GM12892 (cell line): ENCODE measurements around the gene PARP12.

Experiments used
- POLR2A ChIP-seq: IDR thresholded peaks from 2 replicates; pipeline ENCODE4 v1.6.1; 2011; ENCODE audit warnings: low read depth, low read length, control low read depth
- POLR2AphosphoS5 ChIP-seq: IDR thresholded peaks from 2 replicates; pipeline ENCODE4 v1.6.1; 2011; ENCODE audit warnings: low read depth, low read length, control low read depth
- TAF1 ChIP-seq: IDR thresholded peaks from 2 replicates; pipeline ENCODE4 v1.6.1; 2011; ENCODE audit warnings: low read depth, mild to moderate bottlenecking, control low read depth, low read length, borderline replicate concordance

- TF ChIP-seq POLR2AphosphoS5, result no peak
- no peak for TF ChIP-seq POLR2A
- TF ChIP-seq TAF1, result no peak
Measured at GRCh38 chr7:139989366-139990141, 73.2 kb downstream of the PARP12 start.
